ENCODE measurements around the gene AKT1.

The AKT1 gene

GRCh38 chr14:104799244-104800014 lies 3.9 kb upstream of the AKT1 start:
- no peak for DNase-seq (ENCODE audit: low read depth)

- DNase-seq (ENCODE audit: low read depth): no peak
Measured at GRCh38 chr14:104798300-104799243, 3.0 kb upstream of the AKT1 start.

GRCh38 chr14:104797115-104798044 lies 1.8 kb upstream of the AKT1 start:
- DNase-seq (ENCODE audit: low read depth): no peak

- DNase-seq (ENCODE audit: low read depth): no peak
Measured at GRCh38 chr14:104796687-104797081, 1.1 kb upstream of the AKT1 start.

- no peak for DNase-seq (ENCODE audit: low read depth)
Measured at GRCh38 chr14:104795781-104796686, 486 bp upstream of the AKT1 start.

- DNase-seq (ENCODE audit: low read depth): no peak
Measured at GRCh38 chr14:104794631-104794992, 936 bp downstream of the AKT1 start.

GRCh38 chr14:104794099-104794498 lies 1.4 kb downstream of the AKT1 start:
- DNase-seq (ENCODE audit: low read depth): no peak

- no peak for DNase-seq (ENCODE audit: low read depth)
Measured at GRCh38 chr14:104793703-104793959, 1.9 kb downstream of the AKT1 start.

- no peak for DNase-seq (ENCODE audit: low read depth)
Measured at GRCh38 chr14:104792945-104793702, 2.4 kb downstream of the AKT1 start.

GRCh38 chr14:104792101-104792884 lies 3.3 kb downstream of the AKT1 start:
- DNase-seq (ENCODE audit: low read depth): no peak

GRCh38 chr14:104791425-104791824 lies 4.1 kb downstream of the AKT1 start:
- no peak for DNase-seq (ENCODE audit: low read depth)

- DNase-seq (ENCODE audit: low read depth): no peak
Measured at GRCh38 chr14:104789752-104790743, 5.5 kb downstream of the AKT1 start.

GRCh38 chr14:104788873-104789663 lies 6.5 kb downstream of the AKT1 start:
- no peak for DNase-seq (ENCODE audit: low read depth)

GRCh38 chr14:104788161-104788818 lies 7.3 kb downstream of the AKT1 start:
- DNase-seq (ENCODE audit: low read depth): no peak

- no peak for DNase-seq (ENCODE audit: low read depth)
Measured at GRCh38 chr14:104787736-104788135, 7.8 kb downstream of the AKT1 start.

GRCh38 chr14:104786726-104787675 lies 8.5 kb downstream of the AKT1 start:
- no peak for DNase-seq (ENCODE audit: low read depth)

Data from HS-27A (cell line).